GM12874 (cell line): ENCODE data around the gene FTL.

ENCODE experiments used
- CTCF ChIP-seq: IDR thresholded peaks from 2 replicates; pipeline ENCODE4 v1.5.1; 2011; ENCODE audit warnings: low read depth, mild to moderate bottlenecking, control low read depth, low read length, moderate library complexity; ENCODE audit not compliant: insufficient read depth

The FTL gene

GRCh38 chr19:48985711-48986110 is 20.6 kb downstream of the FTL start:
- TF ChIP-seq CTCF = no peak

DNA sequence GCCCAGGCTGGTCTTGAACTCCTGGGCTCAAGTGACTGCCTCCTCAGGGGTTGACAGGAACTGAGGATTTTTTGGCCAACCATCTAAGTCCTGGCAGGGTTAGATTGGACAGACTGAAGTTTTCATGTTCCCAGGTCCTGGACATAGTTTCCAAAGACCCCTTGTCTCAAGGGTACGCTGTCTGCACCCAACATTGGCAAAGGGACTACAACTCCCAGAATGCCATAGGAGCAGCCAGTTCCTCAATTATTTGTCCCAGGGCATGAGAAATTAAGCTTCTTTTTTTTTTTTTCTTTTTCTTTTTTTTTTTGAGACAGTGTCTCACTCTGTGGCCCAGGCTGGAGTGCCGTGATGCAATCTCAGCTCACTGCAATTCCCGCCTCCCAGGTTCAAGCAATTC is 21.1 kb downstream of the FTL start:
- TF ChIP-seq CTCF = no peak

DNA sequence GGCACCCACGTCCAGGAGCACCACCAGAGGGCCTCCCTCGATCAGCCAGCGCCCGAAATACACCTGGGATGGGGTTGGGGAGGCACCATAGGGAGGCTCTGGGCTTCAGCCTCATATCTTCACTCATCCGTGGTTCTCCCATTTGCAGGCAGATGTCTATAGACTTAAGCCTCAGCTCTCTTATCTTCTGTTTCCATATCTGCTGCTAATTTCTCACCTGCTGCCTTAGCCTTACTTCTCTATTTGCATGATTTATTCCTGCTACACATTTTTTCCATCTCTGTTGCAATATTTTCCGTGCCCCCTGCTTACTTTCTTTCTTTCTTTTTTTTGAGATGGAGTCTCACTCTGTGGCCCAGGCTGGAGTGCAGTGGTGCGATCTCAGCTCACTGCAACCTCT is 22.2 kb downstream of the FTL start:
- no peak for TF ChIP-seq CTCF

- TF ChIP-seq CTCF = no peak
Measured at GRCh38 chr19:48988286-48988685, 23.2 kb downstream of the FTL start.

GRCh38 chr19:48988860-48989259 is 23.8 kb downstream of the FTL start:
- TF ChIP-seq CTCF = no peak

DNA sequence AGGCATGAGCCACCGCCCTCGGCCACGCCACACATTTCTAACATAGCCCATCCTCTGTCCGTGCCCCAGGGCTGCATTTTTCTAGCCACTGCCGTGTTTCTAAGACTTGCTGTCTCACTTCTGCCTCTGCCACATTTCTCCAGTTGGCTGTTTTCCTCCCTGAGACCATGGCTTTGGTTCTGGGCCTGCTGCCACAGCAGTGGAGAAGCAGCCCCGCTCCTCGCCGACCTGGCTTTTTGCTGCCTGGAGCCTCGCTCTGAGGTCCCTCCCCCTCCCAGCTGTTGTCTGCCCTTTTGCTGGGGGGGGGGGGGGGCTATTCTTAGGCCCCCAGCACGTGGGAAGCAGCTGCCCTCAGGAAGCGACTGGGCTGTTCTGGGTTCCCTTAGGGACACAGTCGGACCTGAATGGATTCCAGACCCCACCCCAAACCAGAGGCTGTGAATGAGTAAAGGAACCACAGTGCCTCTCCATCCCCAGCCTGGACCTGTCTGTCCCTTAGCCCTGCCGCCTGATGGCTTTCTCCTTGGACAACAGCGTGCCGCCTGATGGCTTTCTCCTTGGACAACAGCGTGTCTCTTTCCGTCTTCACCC is 24.7 kb downstream of the FTL start:
- no peak for TF ChIP-seq CTCF

- no peak for TF ChIP-seq CTCF
Measured at GRCh38 chr19:48990400-48990799, 25.3 kb downstream of the FTL start.
